GM19328 (cell line): ENCODE measurements around the gene SUN5.
"Not testable (repeated sequence)": the region's sequence is repeated elsewhere in the genome, so short reads cannot be mapped to it uniquely, and the experiment has no call there.

ENCODE experiments used
- ATAC-seq: cut with Tn5 transposase; IDR thresholded peaks from one replicate; pipeline ENCODE4 v1.9.1; 2021; ENCODE audit warnings: mild to moderate bottlenecking, moderate library complexity; ENCODE audit not compliant: unreplicated experiment

The SUN5 gene

DNA sequence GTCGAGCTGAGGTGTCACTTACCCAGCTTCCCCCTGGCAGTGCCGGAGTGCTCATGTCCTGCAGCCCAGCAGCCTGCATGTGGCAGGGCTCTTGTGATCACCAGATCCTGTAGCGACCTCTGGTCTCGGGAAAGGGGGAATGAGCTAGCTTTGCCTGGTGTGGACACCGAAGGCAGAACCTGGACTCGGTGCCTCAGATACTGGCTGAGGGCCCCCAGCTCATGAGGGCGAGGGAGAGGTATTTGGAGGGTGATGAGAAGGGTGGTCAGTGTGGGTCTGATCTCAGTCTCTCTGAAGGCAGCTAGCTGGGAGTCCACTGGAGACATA, 26.3 kb downstream of the SUN5 start:
- no peak for ATAC-seq

GRCh38 chr20:32977281-32978008, 26.8 kb downstream of the SUN5 start:
- no peak for ATAC-seq

DNA sequence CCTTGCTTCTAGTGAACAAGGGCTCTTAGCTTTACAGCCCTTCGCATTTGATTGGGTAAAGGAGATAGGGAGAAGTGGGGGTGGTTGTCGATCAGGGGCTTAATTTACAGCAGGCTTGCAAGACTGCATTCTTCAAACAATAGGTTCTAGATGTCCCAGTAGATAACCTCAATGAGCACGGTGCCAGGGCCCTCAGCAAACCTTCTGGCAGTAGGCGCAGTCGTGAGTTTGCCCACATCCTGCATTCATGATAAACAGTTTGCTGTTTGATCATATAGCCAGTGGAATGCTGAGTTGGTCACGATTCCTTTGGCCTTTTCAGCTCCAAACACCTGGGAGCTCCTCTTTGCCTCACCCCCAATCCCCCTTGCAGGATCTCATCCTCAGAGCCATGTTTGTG, 27.5 kb downstream of the SUN5 start:
- ATAC-seq = no peak

DNA sequence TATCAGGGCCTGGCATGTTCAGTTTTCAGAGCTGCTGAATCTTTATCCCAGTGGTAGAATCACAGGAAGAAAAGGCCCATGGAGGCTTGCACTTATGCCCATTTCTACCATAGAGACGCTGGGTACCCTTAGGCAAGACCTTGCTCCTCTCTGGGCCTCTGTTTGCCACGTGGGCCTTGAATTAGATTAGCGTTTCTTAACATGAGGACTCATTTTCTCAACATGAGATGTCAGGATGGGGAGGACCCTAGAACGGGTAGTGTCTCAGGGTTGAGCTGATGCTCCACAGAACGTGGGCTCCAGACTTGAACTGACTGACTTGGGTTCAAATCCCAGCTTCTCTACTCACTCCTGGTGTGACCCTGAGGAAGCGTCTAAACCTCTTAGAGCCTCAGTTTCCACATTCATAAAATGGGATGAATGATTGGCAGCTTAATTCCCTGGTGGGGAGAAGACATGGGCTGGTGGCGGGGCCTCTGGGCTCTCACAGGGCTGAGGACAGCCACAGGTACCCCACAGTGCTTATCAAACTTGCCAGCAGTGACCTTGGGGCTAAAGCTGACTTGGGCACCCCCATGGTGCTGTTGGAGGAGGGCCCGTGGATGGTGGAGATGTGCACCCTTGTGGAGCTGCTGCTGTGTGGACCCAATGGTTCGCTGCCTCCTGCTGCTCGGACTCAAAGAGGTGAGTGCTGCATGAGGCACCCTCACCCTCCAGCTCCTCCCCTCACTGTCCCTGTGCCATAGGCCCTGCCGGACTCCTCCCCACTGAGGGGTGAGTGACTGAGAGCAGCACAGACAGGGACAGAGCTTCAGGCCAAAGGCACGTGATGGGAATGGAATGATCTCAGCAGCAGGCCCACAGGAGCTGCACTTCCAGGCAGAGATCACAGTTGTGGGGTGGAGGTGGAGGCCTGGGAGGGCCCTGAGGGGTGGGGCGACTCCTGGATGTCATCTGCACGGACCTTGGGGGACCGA, 28.2 kb downstream of the SUN5 start:
- ATAC-seq = no peak

DNA sequence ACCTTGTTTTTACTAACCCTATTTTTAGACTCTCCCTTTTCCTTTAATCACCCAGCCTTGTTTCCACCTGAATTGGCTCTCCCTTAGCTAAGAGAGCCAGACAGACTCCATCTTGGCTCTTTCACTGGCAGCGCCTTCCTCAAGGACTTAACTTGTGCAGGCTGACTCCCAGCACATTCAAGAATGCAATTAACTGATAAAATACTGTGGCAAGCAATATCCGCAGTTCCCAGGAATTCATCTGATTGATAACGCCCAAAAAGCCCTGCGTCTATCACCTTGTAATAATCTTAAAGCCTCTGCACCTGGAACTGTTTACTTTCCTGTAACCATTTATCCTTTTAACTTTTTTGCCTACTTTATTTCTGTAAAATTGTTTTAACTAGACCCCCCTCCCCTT, 29.1 kb downstream of the SUN5 start:
- not testable (repeated sequence) for ATAC-seq

GRCh38 chr20:32974204-32975064, 29.8 kb downstream of the SUN5 start:
- ATAC-seq = not testable (repeated sequence)

DNA sequence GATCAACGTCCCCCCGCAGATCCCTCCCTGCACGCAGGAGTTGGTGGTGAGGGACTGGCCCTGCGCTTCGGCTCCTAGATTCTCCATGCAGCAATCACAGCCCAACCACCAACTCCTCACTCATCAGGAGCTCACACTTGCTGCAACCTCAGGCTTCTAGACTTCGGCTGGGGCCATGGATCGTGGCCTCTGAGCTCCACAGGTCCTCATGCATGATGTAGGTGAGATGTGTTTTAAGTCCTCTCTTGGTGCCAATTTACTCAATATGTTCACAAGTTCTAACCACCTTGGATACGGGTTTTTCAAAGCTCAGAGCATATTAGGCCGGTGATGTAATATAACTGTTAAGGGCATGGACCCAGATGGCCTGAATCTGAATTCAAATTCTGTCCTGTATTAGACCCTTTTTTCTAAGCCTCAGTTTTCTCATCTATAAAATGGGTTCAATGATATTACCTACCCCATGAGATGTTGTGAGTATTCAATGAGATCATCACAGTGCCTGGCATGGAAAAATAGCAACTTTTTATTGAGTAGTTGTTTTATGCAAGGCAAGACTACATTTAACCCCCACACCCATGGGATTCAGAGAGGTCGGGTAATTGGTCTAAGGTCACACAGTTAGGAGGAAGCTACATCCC, 31.0 kb downstream of the SUN5 start:
- ATAC-seq = no peak

DNA sequence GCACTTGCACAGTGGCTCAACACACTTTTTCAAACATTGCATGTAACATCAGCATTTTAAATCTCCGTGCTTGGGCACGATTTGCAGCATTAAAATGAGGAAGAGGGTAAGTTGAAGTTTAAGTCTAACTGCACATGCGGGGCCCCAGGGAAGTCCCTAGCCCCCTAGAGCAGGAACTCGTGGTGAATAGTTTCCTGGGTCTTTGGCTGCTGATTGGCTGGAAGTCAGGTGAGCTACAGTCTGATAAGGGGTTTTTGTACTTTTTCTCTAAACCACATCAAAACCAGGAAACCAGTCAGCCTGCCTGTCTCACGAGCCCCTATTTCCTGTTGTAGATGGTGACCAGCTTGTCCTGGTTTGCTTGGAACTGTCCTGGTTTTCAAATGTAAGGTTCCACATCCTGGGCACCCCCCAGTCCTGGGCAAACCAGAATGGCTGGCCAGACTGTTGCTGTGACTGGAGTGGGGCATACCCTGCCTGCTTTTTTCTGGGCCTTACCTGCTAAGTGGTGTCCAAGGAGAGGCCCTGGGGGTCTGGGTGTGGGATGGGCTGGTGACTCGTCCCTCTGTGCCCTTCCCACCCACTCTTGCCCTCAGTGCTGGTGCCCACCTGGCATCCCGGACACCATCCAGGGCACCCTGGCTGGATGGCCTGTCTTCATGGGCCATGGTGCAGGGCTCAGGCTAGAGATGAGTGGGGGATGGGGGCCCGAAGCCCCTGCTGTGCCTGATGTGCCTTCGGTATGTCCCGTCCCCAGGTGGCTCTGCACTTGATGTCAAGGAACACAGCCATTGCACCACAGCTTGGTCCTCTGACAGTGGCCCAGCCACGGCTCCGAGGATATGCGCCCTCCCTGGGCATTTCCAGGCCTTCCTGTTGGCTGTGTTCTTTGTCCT, 31.8 kb downstream of the SUN5 start:
- ATAC-seq = no peak

DNA sequence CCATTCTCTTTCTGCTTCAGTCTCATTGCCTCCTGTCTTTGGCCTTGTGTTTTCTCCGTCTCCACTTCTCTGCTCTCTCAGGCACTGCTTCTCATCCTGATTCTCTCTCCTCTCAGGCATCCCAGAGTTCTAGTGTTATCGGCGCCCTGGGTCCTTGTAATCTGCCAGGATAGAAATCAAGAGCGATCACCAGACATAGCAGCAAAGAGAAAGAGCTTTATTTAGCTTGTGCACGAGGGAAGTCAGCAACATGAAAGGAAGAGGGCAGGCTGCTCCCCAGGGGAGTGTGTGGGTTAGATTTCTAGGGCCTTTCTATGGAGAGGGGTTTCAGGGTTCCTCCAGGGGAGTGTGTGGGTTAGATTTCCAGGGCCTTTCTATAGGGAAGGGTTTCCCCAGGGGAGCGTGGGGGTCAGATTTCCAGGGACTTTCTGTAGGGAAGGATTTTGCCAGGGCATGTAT, 32.5 kb downstream of the SUN5 start:
- no peak for ATAC-seq

- ATAC-seq = no peak
These were observed 33.3 kb downstream of the SUN5 start for GRCh38 chr20:32970973-32971300.

DNA sequence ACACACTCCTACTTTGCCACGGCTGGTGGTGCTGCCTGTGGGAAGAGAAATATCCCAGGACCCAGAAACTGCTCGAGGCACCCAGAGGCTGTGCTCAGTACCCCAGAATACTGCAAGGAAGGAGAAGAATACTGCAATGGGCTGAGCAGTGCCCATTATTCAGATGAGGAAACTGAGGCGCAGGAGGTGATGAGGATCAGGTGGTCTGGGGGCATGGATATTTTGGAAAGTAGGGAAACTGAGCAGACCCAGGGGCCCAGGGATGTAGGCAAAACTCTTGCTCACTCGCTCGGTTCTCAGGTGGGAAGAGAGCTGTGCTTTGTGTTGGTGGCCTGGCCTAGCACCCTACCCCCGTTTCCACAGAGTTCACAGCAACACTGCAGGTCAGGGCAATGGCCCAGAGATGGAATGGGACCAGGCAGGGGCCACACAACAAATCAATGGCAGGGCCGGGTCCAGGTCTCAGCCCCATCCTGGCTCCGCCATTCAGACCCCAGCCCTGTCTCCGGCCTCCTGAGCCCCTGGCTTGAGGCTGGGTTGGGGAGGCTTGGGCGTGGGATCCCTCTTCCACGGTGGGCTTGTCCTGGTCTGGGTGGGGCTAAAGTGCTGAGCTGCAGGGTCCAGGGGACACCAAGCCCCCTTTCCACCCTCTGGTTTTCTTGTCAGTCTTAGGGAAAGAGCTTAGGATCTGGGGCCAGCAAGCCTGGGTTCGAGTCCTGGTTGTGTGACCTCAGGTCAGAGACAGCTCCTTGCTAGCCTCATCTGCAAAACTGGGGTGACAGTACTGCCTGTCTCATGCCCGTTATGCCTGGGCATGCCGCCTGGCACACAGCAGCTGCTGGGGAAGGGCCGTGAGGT, 33.9 kb downstream of the SUN5 start:
- no peak for ATAC-seq

DNA sequence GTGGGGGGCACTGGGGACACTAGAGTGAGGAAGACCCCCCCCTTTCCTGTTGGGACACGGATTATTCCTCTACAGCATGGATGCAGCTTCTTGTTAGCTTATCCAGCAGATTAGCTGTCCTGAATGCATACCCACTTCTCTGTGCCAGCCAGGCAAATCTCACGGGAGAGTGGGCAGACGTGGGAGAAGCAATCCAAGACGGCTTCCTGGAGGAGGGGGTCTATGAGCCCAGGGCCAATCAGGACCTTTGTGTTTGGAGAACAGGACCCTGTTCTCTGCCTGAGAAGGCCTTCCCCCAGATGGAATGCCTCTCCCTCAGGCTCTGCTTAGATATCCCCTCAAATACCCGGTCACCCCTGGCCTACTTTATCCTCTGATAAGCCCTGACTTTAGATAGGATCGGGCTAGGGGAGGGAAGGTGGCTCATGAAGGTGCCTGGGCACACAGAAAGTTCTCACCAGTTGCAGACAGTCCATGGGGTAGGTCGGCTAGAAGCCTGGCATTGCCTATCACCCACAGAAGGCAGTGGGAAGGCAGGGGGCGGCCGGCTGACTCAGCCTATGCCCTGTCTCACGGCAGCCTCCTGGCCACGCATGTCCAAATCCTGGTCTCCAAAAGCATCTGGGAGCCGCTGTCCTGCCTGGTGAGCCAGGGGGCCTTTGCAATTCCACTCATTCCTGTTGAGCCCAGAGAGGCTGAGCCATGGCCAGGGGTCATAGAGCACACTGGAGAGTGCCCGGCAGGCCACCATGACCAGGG, 34.7 kb downstream of the SUN5 start:
- ATAC-seq = no peak

GRCh38 chr20:32968478-32969241, 35.6 kb downstream of the SUN5 start:
- ATAC-seq = no peak

- no peak for ATAC-seq
These were observed 36.2 kb downstream of the SUN5 start for GRCh38 chr20:32967961-32968457.

GRCh38 chr20:32966881-32967781, 37.1 kb downstream of the SUN5 start:
- no peak for ATAC-seq

- ATAC-seq = no peak
These were observed 37.9 kb downstream of the SUN5 start for GRCh38 chr20:32966382-32966781.
